Mesangial cell (primary cell): ENCODE results near the gene CEACAM19. TPM values are rescaled to one million over a fixed set of nuclear protein-coding genes. Genes with fewer than 3 reads are reported as not detected.

Experiments used
- total RNA-seq: library from RNA; depleted of rRNA; stranded (reverse); fragments of >200 nt; gene quantifications from 2 replicates; pipeline ENCODE4 v1.2.3, GENCODE V29; 2015

CEACAM19 gene
- 2.1 and 3.9 TPM in 2 replicates for total RNA-seq

DNA sequence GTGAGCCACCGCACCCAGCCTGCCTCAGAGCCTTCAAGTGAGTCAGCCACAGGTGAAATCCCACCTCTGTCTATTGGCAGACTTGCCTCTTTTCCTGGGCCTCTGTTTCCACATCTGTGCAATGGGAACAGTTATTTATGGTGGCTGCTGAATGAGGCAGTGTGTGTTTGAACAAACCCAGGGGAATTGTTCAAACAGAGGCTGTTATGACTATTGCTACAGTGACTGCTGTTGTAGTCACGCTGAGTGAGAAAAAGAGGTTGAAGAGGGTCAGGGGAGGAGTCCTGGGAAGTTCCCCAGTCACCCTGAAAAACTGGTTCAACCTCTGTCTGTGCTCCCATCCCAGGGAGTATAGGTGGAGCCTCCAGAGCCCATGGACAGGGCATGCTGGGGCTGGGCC lies at the start of gene CEACAM19:
Gene CEACAM19, plus strand, starts transcription at position 83 of the 400 bp plus-strand sequence. CDS start 450 bp downstream, outside the sequence.

DNA sequence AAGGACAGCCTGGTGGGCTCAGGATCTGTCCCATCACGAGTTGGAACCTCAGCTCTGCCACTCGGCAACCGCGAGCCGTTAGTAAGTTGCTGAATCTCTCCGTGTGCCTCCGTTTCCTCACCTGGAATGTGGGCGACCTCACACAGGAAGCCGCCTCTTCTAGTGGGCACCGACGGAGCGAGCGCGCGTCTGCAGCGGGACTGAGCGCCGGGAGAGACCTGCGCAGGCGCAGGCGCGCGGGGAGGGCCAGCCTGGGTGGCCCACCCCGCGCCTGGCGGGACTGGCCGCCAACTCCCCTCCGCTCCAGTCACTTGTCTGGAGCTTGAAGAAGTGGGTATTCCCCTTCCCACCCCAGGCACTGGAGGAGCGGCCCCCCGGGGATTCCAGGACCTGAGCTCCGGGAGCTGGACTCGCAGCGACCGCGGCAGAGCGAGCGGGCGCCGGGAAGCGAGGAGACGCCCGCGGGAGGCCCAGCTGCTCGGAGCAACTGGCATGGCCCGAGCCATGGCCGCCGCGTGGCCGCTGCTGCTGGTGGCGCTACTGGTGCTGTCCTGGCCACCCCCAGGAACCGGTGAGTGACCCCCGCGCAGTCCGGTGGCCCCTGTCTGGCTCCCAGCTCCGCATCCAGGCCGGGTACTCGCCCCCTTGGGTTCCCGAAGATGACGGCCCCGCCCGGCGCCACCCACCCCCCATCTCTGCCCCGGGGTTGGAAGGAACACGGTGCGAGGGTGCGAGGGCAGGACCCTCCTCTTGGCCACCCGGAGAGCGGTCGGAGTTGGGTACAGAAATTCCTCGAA lies 27.5 kb upstream of the CEACAM19 start, which contains the start of gene PVR:
Gene PVR, plus strand, starts transcription at position 306 of the 797 bp plus-strand sequence. Its CDS starts 187 bp downstream, at position 493.

GRCh38 chr19:44698492-44699201 lies 27.4 kb downstream of the CEACAM19 start, which contains the start of gene CEACAM16:
TSS of gene CEACAM16 (plus strand) at chr19:44699151. CDS start at chr19:44701457, 2,306 bp downstream.

Other genes with a start within 250 kb of the CEACAM19 start
- gene ZNF229, start 223.0 kb upstream of the CEACAM19 start, total RNA-seq: 2.0 and 3.7 TPM in 2 replicates
- gene ZNF180, start 171.0 kb upstream of the CEACAM19 start, total RNA-seq: 3.6 and 7.9 TPM in 2 replicates
- not detected in 2 replicates for gene CEACAM20, start 141.8 kb upstream of the CEACAM19 start, total RNA-seq
- 2.9 TPM in 1 of 2 replicates, not detected in the other for gene IGSF23, start 57.9 kb upstream of the CEACAM19 start, total RNA-seq
- 137 and 176 TPM in 2 replicates for gene PVR, start 27.6 kb upstream of the CEACAM19 start, total RNA-seq
- gene CEACAM16, start 27.7 kb downstream of the CEACAM19 start, total RNA-seq: not detected in 2 replicates
- gene BCL3, start 77.2 kb downstream of the CEACAM19 start, total RNA-seq: 29.3 and 52.2 TPM in 2 replicates
- gene CBLC, start 106.4 kb downstream of the CEACAM19 start, total RNA-seq: 1.3 and 1.8 TPM in 2 replicates
- gene BCAM, start 137.6 kb downstream of the CEACAM19 start, total RNA-seq: 8.5 and 205 TPM in 2 replicates
- gene NECTIN2, start 174.8 kb downstream of the CEACAM19 start, total RNA-seq: 287 and 362 TPM in 2 replicates
- gene TOMM40, start 219.8 kb downstream of the CEACAM19 start, total RNA-seq: 52.9 and 155 TPM in 2 replicates
- gene APOE, start 234.3 kb downstream of the CEACAM19 start, total RNA-seq: 12.2 and 158 TPM in 2 replicates
- gene APOC1, start 243.1 kb downstream of the CEACAM19 start, total RNA-seq: 6.2 and 10.8 TPM in 2 replicates